Esophagus (tissue), 2 donors: Measurements from ENCODE around the gene FCRL1. TPM values are rescaled to one million over a fixed set of nuclear protein-coding genes. Genes with fewer than 3 reads are reported as not detected.

Source experiments
- H3K27ac ChIP-seq, 2 donors: one replicate each; pipeline ENCODE4 v1.5.1; 2013; ENCODE audit warnings: low read depth in 2 of 2, mild to moderate bottlenecking in 2 of 2, inconsistent platforms in 1 of 2, low read length in 1 of 2, moderate library complexity in 1 of 2
- H3K27me3 ChIP-seq, 2 donors: one replicate each; pipeline ENCODE4 v1.6.1; 2013; ENCODE audit warnings: low read length in 2 of 2, control low read depth in 1 of 2, mild to moderate bottlenecking in 1 of 2; ENCODE audit not compliant: insufficient read depth in 2 of 2, control insufficient read depth in 1 of 2
- H3K36me3 ChIP-seq, 2 donors: one replicate each; pipeline ENCODE4 v1.6.1; 2013; ENCODE audit warnings: low read length in 1 of 2; ENCODE audit not compliant: control insufficient read depth in 2 of 2, insufficient read depth in 2 of 2
- H3K4me1 ChIP-seq, 2 donors: one replicate each; pipeline ENCODE4 v1.6.1; 2013; ENCODE audit warnings: low read length in 1 of 2; ENCODE audit not compliant: control insufficient read depth in 2 of 2, insufficient read depth in 2 of 2
- H3K4me3 ChIP-seq, 2 donors: one replicate each; pipeline ENCODE4 v1.5.1; 2013; ENCODE audit warnings: low read length in 2 of 2, mild to moderate bottlenecking in 2 of 2, low read depth in 1 of 2, moderate library complexity in 1 of 2
- H3K9me3 ChIP-seq, 2 donors: one replicate each; pipeline ENCODE4 v1.6.1; 2013; ENCODE audit warnings: mild to moderate bottlenecking in 2 of 2, low read depth in 1 of 2, low read length in 1 of 2, moderate library complexity in 1 of 2; ENCODE audit not compliant: control insufficient read depth in 2 of 2, insufficient read depth in 1 of 2
- WGBS, 2 donors: extraction: QIAGEN DNeasy Blood & Tissue Kit; methylation state at CpG; one replicate each; pipeline ENCODE4 v1.1.7; 2013; 5-methylcytosine and 5-hydroxymethylcytosine counted together
- polyA plus RNA-seq, 2 donors: library from polyadenylated mRNA; stranded (reverse); fragments of 200-250 nt; gene quantifications; one replicate each; pipeline ENCODE4 v1.2.3, GENCODE V29; 2013
- donor health status: healthy with polysubstance abuse.
- donor health status: Bipolar disorder and iron deficiency.

FCRL1 gene
- polyA plus RNA-seq, 2 donors, result 0.04 TPM; not detected in 1

DNA sequence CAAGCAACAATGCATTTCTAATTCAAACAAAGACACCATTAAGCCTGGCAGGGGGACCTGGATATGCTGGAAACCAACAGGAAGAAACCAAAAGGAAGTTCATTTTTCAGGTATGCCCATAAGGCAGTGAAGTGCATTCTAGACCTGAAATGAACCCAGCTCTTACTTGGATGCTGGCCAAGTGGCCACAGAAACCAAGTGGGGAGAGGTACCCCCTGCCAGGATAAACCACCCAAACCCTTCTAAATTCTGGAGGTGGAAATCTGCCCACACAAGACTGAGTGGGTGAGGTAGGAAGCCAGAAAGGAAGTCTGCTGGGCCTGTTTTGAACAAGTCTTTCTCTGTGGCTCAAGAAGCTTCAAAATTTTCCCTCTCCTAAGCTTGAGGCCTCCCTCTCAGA, 19.0 kb upstream of the FCRL1 start:
- Histone ChIP-seq H3K27me3 (no peaks in the 10 kb centered on the region), H3K27ac (no peak overlapping the region), H3K36me3 (no peaks in the 10 kb centered on the region), H3K9me3 (peaks cover 0 to 6% of the 10 kb centered on the region in 2 donors), H3K4me3 (no peak overlapping the region), H3K4me1 (peaks cover 0 to 2% of the 10 kb centered on the region in 2 donors)

DNA sequence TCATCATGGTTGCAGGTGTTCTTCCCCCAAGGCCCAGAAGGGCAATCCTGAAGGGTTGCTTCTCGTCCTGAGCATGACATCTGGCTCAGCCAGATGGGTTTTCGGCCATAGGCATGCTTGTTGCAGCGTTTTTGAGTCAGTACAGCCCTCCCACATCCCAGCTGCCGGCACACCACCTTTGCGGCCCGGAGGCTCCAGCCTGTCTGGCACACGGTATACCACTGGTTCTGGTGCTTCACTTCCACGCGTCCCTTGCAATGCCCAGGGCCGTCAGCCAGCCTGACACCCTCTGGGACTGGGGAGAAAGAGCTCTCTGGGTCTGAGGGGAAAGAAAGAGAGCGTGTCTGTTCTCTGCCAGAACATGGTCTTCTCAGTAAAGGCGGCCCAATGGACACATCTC, 14.5 kb upstream of the FCRL1 start:
- Histone ChIP-seq H3K36me3 (no peaks in the 10 kb centered on the region), H3K27ac (no peak overlapping the region), H3K4me1 (peaks cover 0 to 2% of the 10 kb centered on the region in 2 donors), H3K4me3 (no peak overlapping the region), H3K9me3 (peaks cover 0 to 6% of the 10 kb centered on the region in 2 donors), H3K27me3 (no peaks in the 10 kb centered on the region)
- 76 to 80% methylated on average over 12 of the region's 12 CpGs for WGBS, 2 donors

DNA sequence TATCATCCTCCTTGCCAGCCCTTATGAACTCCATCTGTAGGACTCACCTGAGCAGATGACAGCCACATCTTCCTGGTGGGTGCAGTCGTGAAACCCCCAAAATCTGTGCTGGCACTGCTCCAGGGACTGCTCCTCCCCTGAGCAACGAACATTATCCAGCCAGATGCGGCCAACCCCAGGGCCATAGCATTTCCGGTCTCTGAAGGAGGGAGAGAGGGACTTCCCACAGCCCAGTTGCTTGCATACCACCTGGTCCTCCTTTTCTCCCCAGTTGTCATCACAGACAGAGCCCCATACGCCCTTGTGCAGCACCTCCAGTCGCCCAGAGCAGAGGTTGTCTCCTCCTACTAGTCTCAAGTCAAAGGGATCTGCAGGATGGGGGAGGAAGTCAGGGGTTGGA, 13.2 kb upstream of the FCRL1 start:
- Histone ChIP-seq H3K4me3 (no peak overlapping the region), H3K27ac (no peak overlapping the region), H3K27me3 (no peaks in the 10 kb centered on the region), H3K36me3 (no peaks in the 10 kb centered on the region), H3K4me1 (peaks cover 0 to 2% of the 10 kb centered on the region in 2 donors), H3K9me3 (peaks cover 0 to 6% of the 10 kb centered on the region in 2 donors)
- 74 to 79% methylated on average over 6 of the region's 6 CpGs for WGBS, 2 donors

DNA sequence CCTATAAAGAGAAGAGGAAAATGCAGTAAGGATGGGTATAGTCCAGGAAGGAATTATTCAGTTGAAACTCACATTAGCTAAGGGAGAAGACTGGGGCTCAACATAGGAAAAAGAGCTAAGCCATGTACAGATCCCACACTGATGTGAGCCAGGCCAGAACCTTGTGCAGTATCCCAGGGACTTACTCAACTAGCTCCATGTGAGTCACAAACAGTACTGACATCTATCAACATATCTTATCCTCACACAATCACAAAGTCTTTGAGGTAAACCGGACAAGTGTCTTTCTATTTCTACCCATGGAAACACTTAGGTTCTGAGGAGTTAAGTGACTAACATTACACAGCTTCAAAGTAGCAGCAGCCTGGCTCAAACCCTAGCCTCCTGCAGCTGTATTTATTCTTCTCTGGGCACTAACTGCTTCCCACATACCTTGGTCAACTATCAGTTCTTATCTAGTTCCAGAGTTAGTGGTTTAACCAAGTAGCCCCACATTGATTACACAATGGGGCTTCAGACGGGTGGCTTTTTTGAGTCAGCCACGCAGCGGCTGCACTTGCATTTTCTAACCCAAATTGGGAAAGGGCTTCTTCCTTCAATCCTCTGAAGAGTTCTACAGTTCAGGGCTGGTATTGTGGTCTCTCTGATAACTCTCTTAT, 12.2 kb upstream of the FCRL1 start:
- H3K9me3 ChIP-seq, result peaks cover 0 to 6% of the 10 kb centered on the region in 2 donors
- no peaks in the 10 kb centered on the region for H3K36me3 ChIP-seq
- H3K4me1 ChIP-seq, result peaks cover 0 to 2% of the 10 kb centered on the region in 2 donors
- no peak overlapping the region for H3K4me3 ChIP-seq
- no peaks in the 10 kb centered on the region for H3K27me3 ChIP-seq
- WGBS, 2 donors, result 51 to 52% methylated on average over 4 of the region's 4 CpGs
- H3K27ac ChIP-seq, result no peak overlapping the region

DNA sequence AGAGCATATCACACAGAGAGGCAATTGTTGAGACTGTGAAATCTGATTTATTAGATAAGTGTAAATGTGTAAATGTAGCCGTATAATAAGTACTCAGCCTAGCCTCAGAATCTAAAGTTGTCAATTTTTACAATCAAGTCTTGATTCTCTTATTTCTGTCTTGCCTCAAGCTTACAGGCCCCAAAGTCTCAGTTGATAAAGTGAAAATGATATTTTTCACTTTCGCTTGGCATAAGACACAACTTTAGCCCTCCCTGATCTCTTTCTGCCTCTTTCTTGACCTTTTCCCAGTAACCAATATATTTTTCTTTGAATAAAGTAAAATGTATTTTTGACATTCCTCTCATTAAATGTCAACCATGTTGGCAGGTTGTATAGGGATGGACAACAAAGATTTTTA, 11.0 kb upstream of the FCRL1 start:
- no peak overlapping the region for H3K27ac ChIP-seq
- H3K4me3 ChIP-seq, result no peak overlapping the region
- peaks cover 0 to 2% of the 10 kb centered on the region in 2 donors for H3K4me1 ChIP-seq
- no peaks in the 10 kb centered on the region for H3K27me3 ChIP-seq
- 82 to 83% methylated on average over 2 of the region's 2 CpGs for WGBS, 2 donors
- H3K36me3 ChIP-seq, result no peaks in the 10 kb centered on the region
- peaks cover 0 to 4% of the 10 kb centered on the region in 2 donors for H3K9me3 ChIP-seq

DNA sequence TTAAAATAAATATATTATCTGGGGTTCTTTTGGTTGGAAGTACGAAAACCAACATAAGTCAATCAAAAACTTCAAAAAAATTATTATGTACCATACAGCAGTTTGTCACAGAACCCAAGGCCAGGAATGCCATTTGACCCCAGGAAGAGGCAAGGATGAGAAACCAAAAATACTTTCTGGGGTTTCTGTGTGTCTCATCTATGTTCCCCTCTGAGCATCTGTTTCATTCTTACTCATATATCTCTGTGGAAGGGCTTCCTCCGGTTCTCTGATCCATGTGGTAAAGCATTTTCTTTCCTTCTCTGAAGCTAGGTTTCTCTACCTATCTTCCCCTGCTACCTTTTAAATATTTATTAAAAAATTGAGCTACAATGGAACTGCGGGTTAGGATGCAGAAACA, 9.8 kb upstream of the FCRL1 start:
- Histone ChIP-seq H3K9me3 (peaks cover 0 to 3% of the 10 kb centered on the region in 2 donors), H3K4me1 (peaks cover 0 to 2% of the 10 kb centered on the region in 2 donors)
- WGBS, 2 donors, result 74 to 81% methylated on average over 3 of the region's 3 CpGs

DNA sequence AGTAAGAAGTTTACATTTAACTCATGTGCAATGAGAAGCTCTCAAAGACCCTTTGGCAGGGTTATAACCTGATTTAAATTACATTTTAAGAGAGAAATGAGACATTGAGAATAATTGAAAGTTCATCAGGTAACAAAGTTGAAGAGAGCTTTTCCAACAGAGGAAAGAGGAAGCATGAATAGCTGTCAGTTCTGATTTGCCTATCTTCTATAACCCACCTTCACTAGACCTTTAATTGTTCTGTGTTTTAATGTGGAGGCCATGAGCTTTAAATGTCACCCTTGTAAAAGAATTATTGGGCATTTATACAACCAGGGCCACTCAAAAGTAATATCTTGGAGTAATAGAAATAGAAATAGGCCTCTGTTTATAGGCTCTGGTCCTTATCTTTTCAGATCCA, 9.3 kb upstream of the FCRL1 start:
- Histone ChIP-seq H3K9me3 (no peaks in the 10 kb centered on the region), H3K27me3 (no peaks in the 10 kb centered on the region), H3K27ac (no peak overlapping the region), H3K4me3 (no peak overlapping the region), H3K36me3 (no peaks in the 10 kb centered on the region), H3K4me1 (no peaks in the 10 kb centered on the region)

More for the DNA sequence above, 9.8 kb upstream of the FCRL1 start:
- Histone ChIP-seq H3K27me3 (no peaks in the 10 kb centered on the region), H3K27ac (no peak overlapping the region), H3K36me3 (no peaks in the 10 kb centered on the region), H3K4me3 (no peak overlapping the region)

DNA sequence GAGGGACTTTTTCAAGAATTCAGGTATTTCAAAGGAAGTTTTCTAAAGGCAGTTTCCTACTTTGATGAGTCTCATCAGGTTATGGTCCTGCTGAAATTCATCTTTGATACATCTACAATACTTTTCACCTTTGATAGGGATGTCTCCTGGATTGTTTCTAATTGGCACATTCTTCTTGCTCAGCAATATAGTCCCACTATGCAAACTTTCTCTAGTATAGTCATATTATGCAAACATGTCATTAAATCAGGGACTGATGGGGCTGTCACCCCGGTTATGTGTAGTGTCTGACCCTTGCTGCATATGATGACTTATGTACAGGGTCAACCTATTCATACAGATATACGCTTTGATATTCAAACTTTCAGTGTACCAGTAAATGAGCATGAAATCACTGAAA, 379 bp upstream of the FCRL1 start:
- no peaks in the 10 kb centered on the region for H3K9me3 ChIP-seq
- no peaks in the 10 kb centered on the region for H3K4me1 ChIP-seq
- H3K27ac ChIP-seq, result no peak overlapping the region
- H3K4me3 ChIP-seq, result no peak overlapping the region
- no peaks in the 10 kb centered on the region for H3K36me3 ChIP-seq
- 75 to 77% methylated on average over 2 of the region's 2 CpGs for WGBS, 2 donors
- H3K27me3 ChIP-seq, result no peaks in the 10 kb centered on the region

DNA sequence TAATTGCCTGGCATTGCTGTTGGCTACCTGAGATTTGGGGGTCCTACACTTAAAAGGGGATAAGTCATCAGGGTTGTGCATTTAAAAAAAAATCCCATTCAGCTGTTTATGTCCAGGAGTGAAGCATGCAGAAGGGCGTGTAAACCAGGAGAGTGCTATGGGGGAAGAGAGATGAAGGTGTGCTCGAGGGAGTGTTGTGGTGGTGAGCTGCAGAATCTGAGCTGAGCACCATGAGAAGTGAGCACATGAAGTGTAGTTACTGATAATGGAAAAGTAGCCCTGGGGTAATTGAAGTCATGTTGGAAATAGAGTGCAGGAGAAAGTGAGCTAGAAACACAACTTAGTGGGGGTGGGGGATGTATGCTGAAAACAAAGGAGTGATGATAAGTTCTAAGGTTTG, 705 bp downstream of the FCRL1 start:
- WGBS, 2 donors, result 66 to 73% methylated on average over 2 of the region's 2 CpGs
- no peaks in the 10 kb centered on the region for H3K9me3 ChIP-seq
- H3K4me1 ChIP-seq, result no peaks in the 10 kb centered on the region
- no peaks in the 10 kb centered on the region for H3K27me3 ChIP-seq
- H3K4me3 ChIP-seq, result no peak overlapping the region
- no peaks in the 10 kb centered on the region for H3K36me3 ChIP-seq
- no peak overlapping the region for H3K27ac ChIP-seq

DNA sequence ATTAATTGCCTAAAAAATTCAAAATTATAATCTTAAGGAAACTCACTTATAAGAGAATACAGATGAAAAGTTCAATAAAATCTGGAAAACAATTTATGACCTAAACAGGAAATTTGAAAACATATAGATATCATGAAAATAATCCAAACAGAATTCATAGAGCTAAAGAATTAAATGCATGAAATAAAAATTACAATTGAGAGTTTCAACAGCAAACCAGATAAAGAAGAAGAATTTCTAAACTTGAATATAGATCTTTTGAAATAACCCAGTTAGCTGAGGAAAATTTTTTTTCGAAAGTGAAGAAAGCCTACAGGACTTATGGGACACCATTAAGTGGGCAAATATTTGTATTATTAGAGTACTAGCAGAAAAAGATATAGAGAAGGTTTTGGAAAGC, 6.7 kb downstream of the FCRL1 start:
- H3K9me3 ChIP-seq, result peaks cover 0 to 8% of the 10 kb centered on the region in 2 donors
- H3K4me3 ChIP-seq, result no peak overlapping the region
- no peaks in the 10 kb centered on the region for H3K27me3 ChIP-seq
- H3K4me1 ChIP-seq, result no peaks in the 10 kb centered on the region
- no peaks in the 10 kb centered on the region for H3K36me3 ChIP-seq
- H3K27ac ChIP-seq, result no peak overlapping the region
- 69 to 73% methylated on average over 1 of the region's 1 CpG for WGBS, 2 donors
